Stimulated activated CD4-positive, alpha-beta T cell treated with anti-CD3 and anti-CD28 coated beads, Interleukin-1b, Interleukin-23, amount 100 ng/mL, for 1 hour (primary cell): ENCODE results near the gene BCL2L13.

ENCODE experiments used
- DNase-seq, 2 donors: peaks; one replicate each; pipeline ENCODE4 v3.0.0-alpha.2; 2020; ENCODE audit warnings: low read depth in 2 of 2

The BCL2L13 gene

GRCh38 chr22:17779286-17780115 lies 140.9 kb downstream of the BCL2L13 start:
- no peak for DNase-seq

GRCh38 chr22:17780116-17780740 lies 141.7 kb downstream of the BCL2L13 start:
- no peak for DNase-seq
